Neural crest cell (in vitro differentiated cells): ENCODE measurements around the gene CSMD2. TPM values are rescaled to one million over a fixed set of nuclear protein-coding genes. Genes with fewer than 3 reads are reported as not detected.

ENCODE experiments used
- DNase-seq: peaks from one replicate; pipeline ENCODE4 v3.0.0; 2021; ENCODE audit warnings: low read depth, mixed read lengths, low spot score
- H3K27ac Mint-ChIP-seq: one replicate; pipeline ENCODE4 v1.8.0; 2021; ENCODE audit warnings: mild to moderate bottlenecking, mixed read lengths; ENCODE audit not compliant: unreplicated experiment
- H3K27me3 Mint-ChIP-seq: 2 replicates; pipeline ENCODE4 v1.8.0; 2021; ENCODE audit warnings: low read depth, mild to moderate bottlenecking, mixed read lengths
- H3K36me3 Mint-ChIP-seq: 2 replicates; pipeline ENCODE4 v1.8.0; 2021; ENCODE audit warnings: low read depth, mild to moderate bottlenecking, mixed read lengths
- H3K4me1 Mint-ChIP-seq: 2 replicates; pipeline ENCODE4 v1.8.0; 2021; ENCODE audit warnings: mixed read lengths
- H3K4me3 Mint-ChIP-seq: one replicate; pipeline ENCODE4 v1.8.0; 2021; ENCODE audit warnings: mild to moderate bottlenecking, mixed read lengths
- H3K9me3 Mint-ChIP-seq: 2 replicates; pipeline ENCODE4 v1.8.0; 2021; ENCODE audit warnings: mixed read lengths
- total RNA-seq: library from RNA; stranded (reverse); gene quantifications from 2 replicates; pipeline ENCODE4 v1.2.1, GENCODE V29; 2021
- TF ChIP-seq, protein P1 (sequence below): fragments of 200-600 bp; sonication (generic); conservative IDR thresholded peaks from 2 replicates; pipeline ENCODE4 v1.5.0; 2021; ENCODE audit warnings: antibody characterized with exemption, mild to moderate bottlenecking

The CSMD2 gene
- total RNA-seq, 1 donor from 2014 or later: 0.40 TPM

DNA sequence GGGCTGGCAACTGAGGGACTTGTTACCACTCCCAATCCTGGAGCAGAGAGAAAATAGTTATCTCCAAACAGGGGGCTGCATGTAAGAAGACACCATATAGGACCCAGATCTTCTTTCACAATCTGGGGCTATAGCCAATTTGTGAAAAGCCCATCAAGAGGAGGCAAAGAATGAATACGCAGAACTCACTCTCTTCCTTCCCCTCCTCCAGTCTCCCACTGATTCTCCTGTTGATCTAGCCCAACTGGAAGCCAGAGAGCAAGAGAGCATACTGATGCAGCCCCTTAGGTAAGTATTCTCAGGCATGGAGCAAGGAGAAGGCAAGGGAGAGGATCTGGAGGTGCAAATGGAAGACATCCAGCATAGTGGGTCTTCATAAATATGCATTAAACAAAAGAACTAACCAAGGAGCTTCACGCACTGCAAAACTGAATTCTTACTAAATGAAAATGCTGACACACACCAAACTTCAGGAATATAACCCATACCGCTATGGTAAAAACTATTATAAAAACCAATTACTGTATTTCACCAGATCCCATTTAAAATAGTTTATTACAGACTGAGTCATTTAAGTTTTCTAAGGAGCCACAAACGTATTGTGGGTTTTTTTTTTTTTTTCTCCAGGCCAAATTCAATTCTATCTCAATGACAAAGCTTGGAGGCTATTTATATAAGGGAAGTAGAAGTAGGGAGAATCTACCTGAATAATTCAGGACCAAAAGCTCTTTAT, 316.7 kb downstream of the CSMD2 start:
- no peak overlapping the region for H3K27ac Mint-ChIP-seq

GRCh38 chr1:33846861-33847260, 318.2 kb downstream of the CSMD2 start:
- Mint-ChIP-seq H3K27ac (no peak overlapping the region), H3K4me3 (no peak overlapping the region), H3K4me1 (peaks cover 4% of the 10 kb centered on the region), H3K27me3 (peaks cover 3% of the 10 kb centered on the region), H3K36me3 (no peaks in the 10 kb centered on the region), H3K9me3 (no peaks in the 10 kb centered on the region)
- TF ChIP-seq, protein P1, sequence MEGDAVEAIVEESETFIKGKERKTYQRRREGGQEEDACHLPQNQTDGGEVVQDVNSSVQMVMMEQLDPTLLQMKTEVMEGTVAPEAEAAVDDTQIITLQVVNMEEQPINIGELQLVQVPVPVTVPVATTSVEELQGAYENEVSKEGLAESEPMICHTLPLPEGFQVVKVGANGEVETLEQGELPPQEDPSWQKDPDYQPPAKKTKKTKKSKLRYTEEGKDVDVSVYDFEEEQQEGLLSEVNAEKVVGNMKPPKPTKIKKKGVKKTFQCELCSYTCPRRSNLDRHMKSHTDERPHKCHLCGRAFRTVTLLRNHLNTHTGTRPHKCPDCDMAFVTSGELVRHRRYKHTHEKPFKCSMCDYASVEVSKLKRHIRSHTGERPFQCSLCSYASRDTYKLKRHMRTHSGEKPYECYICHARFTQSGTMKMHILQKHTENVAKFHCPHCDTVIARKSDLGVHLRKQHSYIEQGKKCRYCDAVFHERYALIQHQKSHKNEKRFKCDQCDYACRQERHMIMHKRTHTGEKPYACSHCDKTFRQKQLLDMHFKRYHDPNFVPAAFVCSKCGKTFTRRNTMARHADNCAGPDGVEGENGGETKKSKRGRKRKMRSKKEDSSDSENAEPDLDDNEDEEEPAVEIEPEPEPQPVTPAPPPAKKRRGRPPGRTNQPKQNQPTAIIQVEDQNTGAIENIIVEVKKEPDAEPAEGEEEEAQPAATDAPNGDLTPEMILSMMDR: no peak
- no peak for DNase-seq

More for the DNA sequence above, 316.7 kb downstream of the CSMD2 start:
- no peak for DNase-seq
- TF ChIP-seq, protein P1: no peak
- peaks cover 4% of the 10 kb centered on the region for H3K4me1 Mint-ChIP-seq
- H3K27me3 Mint-ChIP-seq: peaks cover 10% of the 10 kb centered on the region
- H3K9me3 Mint-ChIP-seq: no peaks in the 10 kb centered on the region
- no peak overlapping the region for H3K4me3 Mint-ChIP-seq
- no peaks in the 10 kb centered on the region for H3K36me3 Mint-ChIP-seq

GRCh38 chr1:33844166-33844565, 320.9 kb downstream of the CSMD2 start:
- Mint-ChIP-seq H3K36me3 (no peaks in the 10 kb centered on the region), H3K27me3 (peaks cover 2% of the 10 kb centered on the region), H3K9me3 (no peaks in the 10 kb centered on the region), H3K4me1 (peaks cover 4% of the 10 kb centered on the region), H3K27ac (peak overlapping the region; percentile 76), H3K4me3 (no peak overlapping the region)
- TF ChIP-seq, protein P1: no peak
- no peak for DNase-seq

DNA sequence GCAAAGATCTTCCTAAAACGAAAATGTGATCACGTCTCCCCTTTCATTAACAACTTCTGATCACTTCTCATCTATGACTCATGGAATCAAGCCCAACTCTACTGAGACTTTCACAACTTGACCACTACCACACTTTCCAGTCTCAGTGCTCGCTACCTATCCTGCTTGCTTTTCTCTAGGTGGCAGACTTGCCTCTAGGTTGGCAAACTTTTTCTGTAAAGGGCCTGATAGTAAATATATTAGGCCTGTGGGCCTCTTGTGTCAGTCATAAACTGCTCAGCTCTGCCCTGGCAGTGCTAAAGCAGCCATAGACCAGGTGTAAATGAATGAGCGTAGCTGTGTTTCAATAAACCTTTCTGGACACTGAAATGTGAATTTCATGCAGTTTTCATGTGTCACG, 322.7 kb downstream of the CSMD2 start:
- H3K27me3 Mint-ChIP-seq: peaks cover 8% of the 10 kb centered on the region
- TF ChIP-seq, protein P1: no peak
- H3K27ac Mint-ChIP-seq: no peak overlapping the region
- H3K4me1 Mint-ChIP-seq: peaks cover 4% of the 10 kb centered on the region
- DNase-seq: no peak
- H3K4me3 Mint-ChIP-seq: no peak overlapping the region
- H3K36me3 Mint-ChIP-seq: peaks cover 3% of the 10 kb centered on the region
- no peaks in the 10 kb centered on the region for H3K9me3 Mint-ChIP-seq

- Mint-ChIP-seq H3K4me3 (no peak overlapping the region), H3K9me3 (no peaks in the 10 kb centered on the region), H3K27me3 (peaks cover 8% of the 10 kb centered on the region), H3K27ac (no peak overlapping the region), H3K4me1 (peaks cover 4% of the 10 kb centered on the region), H3K36me3 (peaks cover 3% of the 10 kb centered on the region)
- no peak for DNase-seq
- TF ChIP-seq, protein P1: no peak
These were observed 323.5 kb downstream of the CSMD2 start for GRCh38 chr1:33841494-33841893.
